Adrenal gland (tissue), 5 donors: ENCODE measurements around the gene DNAJC24.

Experiments
- POLR2A ChIP-seq, 2 donors: fragments of 450-650 bp; IDR thresholded peaks; one replicate each; pipeline ENCODE4 v1.6.1; 2017; ENCODE audit warnings: antibody characterized with exemption in 2 of 2, mild to moderate bottlenecking in 2 of 2, moderate library complexity in 1 of 2
- TF ChIP-seq, protein P1 (sequence below), 6 experiments: fragments of 450-650 bp in 4 of 6; fragments of 200-600 bp in 2 of 6; sonication (generic) in 1 of 6; IDR thresholded peaks; 1 replicate in 5 of 6; 2 replicates in 1 of 6; pipeline versions ENCODE4 v1.5.1 to v1.8.0; 2016 to 2021; ENCODE audit warnings: antibody characterized with exemption in 6 of 6, mild to moderate bottlenecking in 2 of 6, moderate library complexity in 1 of 6
- donor health status: DM: no; HTN: no; CAD: no.

DNA sequence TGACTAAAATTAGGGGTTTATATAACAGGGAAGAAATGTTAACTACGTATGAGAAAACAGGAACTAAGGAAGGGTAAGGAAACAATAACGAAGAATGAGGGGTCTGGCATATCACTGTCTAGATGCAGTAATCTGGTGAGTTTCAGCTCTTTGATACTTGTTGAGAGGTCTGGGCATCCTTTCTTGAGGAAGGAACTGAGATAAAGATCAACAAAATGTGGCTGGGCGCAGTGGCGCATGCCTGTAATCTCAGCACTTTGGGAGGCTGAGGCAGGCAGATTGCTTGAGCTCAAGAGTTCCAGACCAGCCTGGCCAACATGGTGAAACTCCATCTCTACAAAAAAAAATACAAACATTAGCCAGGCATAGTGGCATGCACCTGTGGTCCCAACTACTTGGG is 2.9 kb upstream of the DNAJC24 start:
- TF ChIP-seq, protein P1, sequence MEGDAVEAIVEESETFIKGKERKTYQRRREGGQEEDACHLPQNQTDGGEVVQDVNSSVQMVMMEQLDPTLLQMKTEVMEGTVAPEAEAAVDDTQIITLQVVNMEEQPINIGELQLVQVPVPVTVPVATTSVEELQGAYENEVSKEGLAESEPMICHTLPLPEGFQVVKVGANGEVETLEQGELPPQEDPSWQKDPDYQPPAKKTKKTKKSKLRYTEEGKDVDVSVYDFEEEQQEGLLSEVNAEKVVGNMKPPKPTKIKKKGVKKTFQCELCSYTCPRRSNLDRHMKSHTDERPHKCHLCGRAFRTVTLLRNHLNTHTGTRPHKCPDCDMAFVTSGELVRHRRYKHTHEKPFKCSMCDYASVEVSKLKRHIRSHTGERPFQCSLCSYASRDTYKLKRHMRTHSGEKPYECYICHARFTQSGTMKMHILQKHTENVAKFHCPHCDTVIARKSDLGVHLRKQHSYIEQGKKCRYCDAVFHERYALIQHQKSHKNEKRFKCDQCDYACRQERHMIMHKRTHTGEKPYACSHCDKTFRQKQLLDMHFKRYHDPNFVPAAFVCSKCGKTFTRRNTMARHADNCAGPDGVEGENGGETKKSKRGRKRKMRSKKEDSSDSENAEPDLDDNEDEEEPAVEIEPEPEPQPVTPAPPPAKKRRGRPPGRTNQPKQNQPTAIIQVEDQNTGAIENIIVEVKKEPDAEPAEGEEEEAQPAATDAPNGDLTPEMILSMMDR (IDR thresholded peaks at IDR 0.05), result no peak
- TF ChIP-seq POLR2A (IDR thresholded peaks at IDR 0.05), result no peak
